Stimulated activated CD4-positive, alpha-beta T cell treated with anti-CD3 and anti-CD28 coated beads, Interleukin-15, amount 100 ng/mL, for 24 hours (primary cell): Measurements from ENCODE around the gene LRRC4C.
"Not testable (repeated sequence)": the region's sequence is repeated elsewhere in the genome, so short reads cannot be mapped to it uniquely, and the experiment has no call there.

Source experiments
- DNase-seq: peaks from one replicate; pipeline ENCODE4 v3.0.0-alpha.2; 2020

The LRRC4C gene

DNA sequence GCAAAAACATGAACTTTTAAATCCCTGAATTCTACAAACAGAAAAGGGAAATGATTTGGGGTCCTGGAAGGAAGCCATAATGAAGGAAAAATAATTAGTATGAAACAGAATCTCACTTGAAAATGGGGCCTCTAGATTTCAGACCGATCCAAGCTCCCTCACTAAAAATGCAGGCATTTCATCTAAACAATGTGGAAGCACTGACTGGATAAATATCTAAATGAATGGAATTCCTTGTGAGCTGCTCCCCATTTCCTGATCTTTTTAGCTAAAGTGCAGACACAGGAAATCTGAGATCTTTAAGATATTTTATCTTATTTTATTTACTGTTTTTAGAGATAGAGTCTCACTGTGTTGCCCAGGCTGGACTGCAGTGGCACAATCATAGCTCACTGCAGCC is 1255.8 kb downstream of the LRRC4C start:
- DNase-seq, result no peak

- DNase-seq, result no peak
Observed at GRCh38 chr11:40202589-40203270, 1256.7 kb downstream of the LRRC4C start.

GRCh38 chr11:40192590-40192989 is 1266.9 kb downstream of the LRRC4C start:
- not testable (repeated sequence) for DNase-seq

- DNase-seq, result no peak
Observed at GRCh38 chr11:40190294-40190693, 1269.2 kb downstream of the LRRC4C start.

- DNase-seq, result no peak
Observed at GRCh38 chr11:40188848-40189247, 1270.6 kb downstream of the LRRC4C start.

DNA sequence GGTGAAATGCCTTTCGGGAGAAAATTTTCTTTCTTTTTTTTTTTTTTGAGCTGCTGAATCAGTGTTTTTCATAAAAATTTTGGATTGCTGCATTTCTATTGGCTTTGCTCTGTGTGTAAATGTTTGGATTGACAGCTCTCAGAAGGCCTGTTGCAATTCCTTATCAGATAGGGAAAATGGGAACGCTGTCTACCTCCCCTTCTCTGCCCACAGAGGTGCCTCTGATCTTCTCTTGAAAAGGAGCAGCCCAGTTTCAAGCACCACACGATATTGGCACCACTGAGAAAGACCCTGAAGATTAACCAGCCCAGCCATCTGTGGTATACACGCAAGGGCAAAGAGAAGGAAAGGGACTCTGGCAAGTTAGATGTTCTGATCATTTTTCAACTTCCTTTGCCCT is 1272.2 kb downstream of the LRRC4C start:
- no peak for DNase-seq

DNA sequence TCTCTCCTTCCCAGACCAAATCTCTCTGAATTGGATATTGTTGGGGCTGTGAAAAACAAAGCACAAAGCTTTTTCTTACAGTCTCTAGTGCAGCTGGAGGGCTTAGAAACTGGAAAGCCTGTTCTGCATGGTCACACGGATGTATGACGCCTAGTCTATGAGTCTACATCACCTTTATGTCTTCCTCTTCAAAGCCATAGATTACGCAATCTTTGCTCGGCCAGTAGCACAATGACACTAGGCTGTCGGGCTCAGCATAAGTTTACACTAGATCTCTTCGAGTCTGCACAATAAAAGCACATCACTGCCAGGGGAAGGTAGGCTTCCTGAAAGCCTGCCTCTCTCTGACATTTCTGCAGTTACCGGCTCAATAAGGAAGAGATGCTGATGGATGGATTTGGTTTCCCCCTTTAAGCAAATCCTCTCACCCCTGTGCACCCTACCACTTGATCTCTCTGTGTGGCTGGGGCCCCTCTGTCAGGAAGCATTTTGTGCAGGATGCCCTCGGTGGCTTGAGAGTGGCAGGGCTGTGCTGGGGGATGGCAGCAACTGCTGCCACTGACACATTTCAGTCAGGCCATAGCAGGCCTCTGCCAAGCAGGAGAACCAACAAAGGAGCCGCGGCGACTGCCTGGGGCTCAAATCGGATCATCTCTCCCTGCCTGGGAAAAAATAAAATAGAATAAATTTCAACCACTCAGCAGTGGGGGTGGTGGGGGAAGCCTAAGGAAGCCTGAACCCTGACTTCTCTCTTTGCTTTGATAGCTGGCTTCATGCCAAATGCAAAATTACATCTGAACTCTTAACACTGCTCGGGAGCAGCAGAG is 1272.8 kb downstream of the LRRC4C start:
- DNase-seq, result no peak

GRCh38 chr11:40185793-40186192 is 1273.7 kb downstream of the LRRC4C start:
- DNase-seq, result no peak

- DNase-seq, result no peak
Observed at GRCh38 chr11:40183073-40184064, 1276.1 kb downstream of the LRRC4C start.

DNA sequence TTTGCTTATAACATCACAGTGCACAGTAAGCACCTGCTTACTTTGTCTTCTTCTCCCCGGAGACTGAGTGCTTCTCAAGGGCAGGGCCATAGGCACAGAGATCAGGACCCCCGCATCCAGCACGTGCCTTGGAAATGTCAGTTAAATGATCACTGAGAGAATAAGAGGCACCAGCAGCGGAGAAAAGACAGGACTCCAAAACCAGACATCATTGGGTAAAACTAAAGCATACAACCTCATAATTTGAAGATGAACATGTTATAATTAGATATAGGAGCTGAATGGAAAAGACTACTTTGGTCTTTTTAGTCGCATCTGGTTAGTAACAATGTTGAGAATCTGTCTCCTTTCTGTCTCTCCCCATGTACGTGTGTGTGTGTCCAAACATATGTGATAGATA is 1279.9 kb downstream of the LRRC4C start:
- DNase-seq, result no peak

- DNase-seq, result no peak
Observed at GRCh38 chr11:40178470-40178869, 1281.0 kb downstream of the LRRC4C start.

DNA sequence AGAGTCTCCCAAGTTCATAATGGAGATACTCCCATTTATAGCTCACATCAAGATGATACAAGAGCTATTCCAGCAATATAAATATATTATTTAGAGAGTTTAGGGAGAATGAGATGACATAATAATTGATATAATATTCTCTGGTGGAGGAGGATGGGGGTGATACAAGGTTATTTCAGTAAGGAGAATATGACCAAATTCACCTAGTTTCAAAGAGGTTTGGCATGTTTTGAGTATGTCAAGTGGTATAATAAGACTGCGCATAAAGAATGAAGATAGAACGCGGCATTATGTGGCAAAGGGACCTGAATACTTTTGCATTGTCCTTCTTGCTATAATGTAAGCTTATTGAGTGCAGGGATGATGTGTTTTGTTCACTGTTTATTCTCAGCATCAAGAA is 1283.5 kb downstream of the LRRC4C start:
- DNase-seq, result no peak

- no peak for DNase-seq
Observed at GRCh38 chr11:40170078-40170477, 1289.4 kb downstream of the LRRC4C start.

DNA sequence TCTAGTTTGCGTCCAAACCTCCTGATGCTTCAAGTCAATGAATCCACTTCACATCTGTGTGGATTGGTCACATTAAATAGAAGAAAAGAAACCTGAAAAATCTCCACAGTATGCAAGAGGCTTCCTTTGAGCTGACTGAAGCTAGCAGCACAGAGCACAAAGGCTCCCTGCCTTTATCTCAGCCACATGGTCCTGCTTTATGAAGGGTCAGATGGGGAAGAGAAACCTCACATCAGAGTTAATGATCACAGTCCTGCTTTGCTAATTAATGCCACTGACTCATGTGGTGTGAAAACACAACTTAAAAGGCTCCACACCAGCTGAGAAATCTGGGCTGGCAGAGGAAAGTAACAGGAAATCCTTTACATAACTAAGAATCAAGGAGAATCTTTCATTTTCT is 1291.0 kb downstream of the LRRC4C start:
- DNase-seq, result no peak

- DNase-seq, result not testable (repeated sequence)
Observed at GRCh38 chr11:40167805-40168204, 1291.6 kb downstream of the LRRC4C start.

GRCh38 chr11:40166892-40167291 is 1292.6 kb downstream of the LRRC4C start:
- DNase-seq, result no peak

DNA sequence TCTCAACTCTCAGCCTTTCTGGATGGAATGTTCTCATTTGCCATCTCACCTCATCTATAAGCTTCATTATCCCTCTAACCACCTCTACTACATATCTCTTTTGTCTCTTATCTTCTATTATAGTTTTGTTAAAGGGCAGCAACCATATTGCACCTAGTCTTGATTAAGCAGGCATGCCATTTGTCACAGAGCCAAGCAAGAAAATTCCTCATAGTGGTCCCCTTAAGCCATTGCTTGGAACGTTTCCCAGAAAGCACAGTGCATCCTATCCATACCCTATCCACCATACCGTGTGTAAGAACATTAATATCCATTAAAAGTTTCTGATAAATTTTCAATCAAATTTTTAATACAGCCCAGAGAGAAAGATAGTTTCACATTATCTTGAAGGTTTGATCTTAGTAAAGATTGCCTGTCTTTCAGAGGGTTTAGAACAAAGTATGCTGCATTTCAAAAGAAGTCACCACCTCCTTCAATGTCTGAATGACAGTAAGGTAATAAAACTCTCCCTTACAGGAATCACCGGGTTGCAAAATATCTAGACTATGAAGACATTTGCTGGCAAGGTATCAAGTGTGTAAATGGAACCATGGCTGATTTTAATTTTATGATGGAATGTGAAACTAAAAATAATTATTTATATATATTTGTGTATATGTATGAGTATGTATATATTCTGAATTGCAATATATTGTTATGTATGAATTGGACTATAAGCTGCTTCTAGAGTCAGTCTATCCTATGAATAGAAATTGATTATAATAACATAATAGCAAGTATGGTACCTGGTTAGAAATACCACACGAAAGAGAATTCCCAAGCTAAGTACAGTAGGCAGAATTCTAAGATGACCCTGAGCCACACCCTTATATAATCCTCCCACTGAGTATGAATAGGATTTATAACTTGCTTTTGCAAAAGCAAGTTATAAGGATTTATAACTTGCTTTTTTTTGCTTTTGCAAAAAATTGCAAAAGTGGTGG is 1296.3 kb downstream of the LRRC4C start:
- no peak for DNase-seq

DNA sequence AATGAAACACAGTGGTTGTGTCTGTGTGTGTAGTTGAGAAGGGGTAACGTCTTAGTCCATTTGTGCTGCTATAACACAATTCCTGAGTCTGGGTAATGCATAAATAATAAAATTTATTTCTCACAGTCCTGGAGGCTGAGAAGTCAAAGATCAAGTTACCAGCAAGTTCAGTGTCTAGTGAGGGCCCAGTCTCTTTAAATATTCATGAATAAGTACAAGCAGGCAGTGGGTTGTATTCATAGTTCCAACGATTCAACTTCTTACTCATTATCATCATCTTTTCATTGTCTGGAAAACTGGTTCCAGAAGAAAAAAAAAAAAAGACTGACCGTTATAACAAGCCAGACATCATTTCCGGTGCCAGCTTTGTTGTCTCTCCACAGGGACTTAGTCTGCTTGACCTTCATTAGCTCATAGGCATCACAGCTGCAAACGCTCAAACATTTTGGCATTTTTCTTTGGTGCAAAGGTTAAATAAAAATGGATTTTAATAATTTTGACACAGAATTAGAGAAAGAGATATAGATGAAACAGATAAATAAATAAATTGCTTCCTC is 1297.5 kb downstream of the LRRC4C start:
- no peak for DNase-seq

- no peak for DNase-seq
Observed at GRCh38 chr11:40160418-40160817, 1299.0 kb downstream of the LRRC4C start.

- no peak for DNase-seq
Observed at GRCh38 chr11:40149721-40150120, 1309.7 kb downstream of the LRRC4C start.

GRCh38 chr11:40140560-40140959 is 1318.9 kb downstream of the LRRC4C start:
- DNase-seq, result no peak

- no peak for DNase-seq
Observed at GRCh38 chr11:40139536-40139935, 1319.9 kb downstream of the LRRC4C start.
